Caco-2 (cell line): ENCODE measurements around the gene NSUN2. TPM values are rescaled to one million over a fixed set of nuclear protein-coding genes. Genes with fewer than 3 reads are reported as not detected.
"Not testable (repeated sequence)": the region's sequence is repeated elsewhere in the genome, so short reads cannot be mapped to it uniquely, and the experiment has no call there.

ENCODE experiments used
- BruUV-seq: library from RNA; stranded (reverse); fragments of 400-500 nt; replicated peaks from 2 replicates; lab custom pipeline; 2021; lab: Mats Ljungman, UMichigan
- CTCF ChIA-PET: fragments of 300-600 bp; sonication (Branson Sonifier 250); formaldehyde crosslinking; loops from one replicate; lab custom pipeline; 2022; ENCODE audit warnings: antibody characterized with exemption; lab: Charles Lee
- POLR2A ChIA-PET: fragments of 300-600 bp; sonication (Branson Sonifier 250); formaldehyde crosslinking; loops from one replicate; lab custom pipeline; 2022; ENCODE audit warnings: antibody characterized with exemption; lab: Charles Lee
- DNase-seq, 2 experiments: peaks; one replicate each; pipeline versions ENCODE4 v3.0.0 to v3.0.0-alpha.2; 2020 to 2022
- H3K27me3 ChIP-seq: replicated peaks from 2 replicates; pipeline ENCODE4 v1.6.0; 2011; ENCODE audit warnings: low read length; ENCODE audit not compliant: control insufficient read depth, insufficient read depth
- H3K36me3 ChIP-seq: 2 replicates; pipeline ENCODE4 v1.5.1; 2011; ENCODE audit warnings: low read length; ENCODE audit not compliant: control insufficient read depth, insufficient read depth
- H3K4me1 ChIP-seq: fragments of 250-450 bp; sonication (Bioruptor Pico); 2 replicates; pipeline ENCODE4 v1.5.1; 2020; ENCODE audit warnings: mild to moderate bottlenecking
- H3K4me3 ChIP-seq: 2 replicates; pipeline ENCODE4 v1.5.1; 2011; ENCODE audit warnings: low read depth, mild to moderate bottlenecking, control low read depth, low read length
- H3K9me3 ChIP-seq: fragments of 250-450 bp; sonication (Bioruptor Pico); 2 replicates; pipeline ENCODE4 v1.5.1; 2020; ENCODE audit warnings: mild to moderate bottlenecking, moderate library complexity
- H3K27ac Mint-ChIP-seq: one replicate; pipeline ENCODE4 v1.8.0; 2022; ENCODE audit warnings: mixed read lengths; ENCODE audit not compliant: unreplicated experiment
- H3K27me3 Mint-ChIP-seq: one replicate; pipeline ENCODE4 v1.8.0; 2022; ENCODE audit warnings: mixed read lengths; ENCODE audit not compliant: insufficient read depth, unreplicated experiment
- H3K36me3 Mint-ChIP-seq: one replicate; pipeline ENCODE4 v1.8.0; 2022; ENCODE audit warnings: mild to moderate bottlenecking, mixed read lengths; ENCODE audit not compliant: insufficient read depth, unreplicated experiment
- H3K4me1 Mint-ChIP-seq: one replicate; pipeline ENCODE4 v1.8.0; 2022; ENCODE audit warnings: low read depth, mixed read lengths; ENCODE audit not compliant: unreplicated experiment
- H3K4me3 Mint-ChIP-seq: one replicate; pipeline ENCODE4 v1.8.0; 2022; ENCODE audit warnings: mild to moderate bottlenecking, moderate library complexity, mixed read lengths; ENCODE audit not compliant: unreplicated experiment
- H3K9me3 Mint-ChIP-seq: one replicate; pipeline ENCODE4 v1.8.0; 2022; ENCODE audit warnings: mixed read lengths; ENCODE audit not compliant: unreplicated experiment
- intact Hi-C: fragments of 100-400 bp; cut with micrococcal nuclease; formaldehyde crosslinking; loops from one replicate; pipeline ENCODE4 v1.10.0; 2022; ENCODE audit not compliant: unreplicated experiment
- total RNA-seq: library from RNA; stranded (reverse); gene quantifications from 2 replicates; pipeline ENCODE4 v1.2.3, GENCODE V29; 2022
- TF ChIP-seq, protein P1 (sequence below), 2 experiments: fragments of 200-600 bp in 1 of 2; IDR thresholded peaks; 1 replicate in 1 of 2; 2 replicates in 1 of 2; pipeline versions ENCODE4 v1.5.1 to v1.8.0; 2011 to 2022; ENCODE audit warnings: antibody characterized with exemption in 1 of 2, control low read depth in 1 of 2, inconsistent platforms in 1 of 2, low read depth in 1 of 2, low read length in 1 of 2, mild to moderate bottlenecking in 1 of 2, moderate library complexity in 1 of 2; ENCODE audit not compliant: insufficient read depth in 1 of 2, severe bottlenecking in 1 of 2, unreplicated experiment in 1 of 2

The NSUN2 gene
- total RNA-seq, 1 experiment from 2014 or later = 93.8 TPM

- Histone ChIP-seq H3K27me3 (no peaks in the 10 kb centered on the region), H3K9me3 (no peaks in the 10 kb centered on the region), H3K36me3 (no peaks in the 10 kb centered on the region), H3K4me1 (no peaks in the 10 kb centered on the region), H3K4me3 (no peak overlapping the region)
- CTCF ChIA-PET = no interaction called here
- intact Hi-C loops = loop anchor here (10.0 kb wide), 1 partner anchor 199 kb away; the partner anchor contains the start of gene MED10
- no peak for DNase-seq
- TF ChIP-seq, protein P1, sequence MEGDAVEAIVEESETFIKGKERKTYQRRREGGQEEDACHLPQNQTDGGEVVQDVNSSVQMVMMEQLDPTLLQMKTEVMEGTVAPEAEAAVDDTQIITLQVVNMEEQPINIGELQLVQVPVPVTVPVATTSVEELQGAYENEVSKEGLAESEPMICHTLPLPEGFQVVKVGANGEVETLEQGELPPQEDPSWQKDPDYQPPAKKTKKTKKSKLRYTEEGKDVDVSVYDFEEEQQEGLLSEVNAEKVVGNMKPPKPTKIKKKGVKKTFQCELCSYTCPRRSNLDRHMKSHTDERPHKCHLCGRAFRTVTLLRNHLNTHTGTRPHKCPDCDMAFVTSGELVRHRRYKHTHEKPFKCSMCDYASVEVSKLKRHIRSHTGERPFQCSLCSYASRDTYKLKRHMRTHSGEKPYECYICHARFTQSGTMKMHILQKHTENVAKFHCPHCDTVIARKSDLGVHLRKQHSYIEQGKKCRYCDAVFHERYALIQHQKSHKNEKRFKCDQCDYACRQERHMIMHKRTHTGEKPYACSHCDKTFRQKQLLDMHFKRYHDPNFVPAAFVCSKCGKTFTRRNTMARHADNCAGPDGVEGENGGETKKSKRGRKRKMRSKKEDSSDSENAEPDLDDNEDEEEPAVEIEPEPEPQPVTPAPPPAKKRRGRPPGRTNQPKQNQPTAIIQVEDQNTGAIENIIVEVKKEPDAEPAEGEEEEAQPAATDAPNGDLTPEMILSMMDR (IDR thresholded peaks at IDR 0.05; ENCODE audit: insufficient read depth in 1 of 2, low read depth in 1 of 2, low read length in 1 of 2, severe bottlenecking in 1 of 2, unreplicated experiment in 1 of 2) = no peak
- H3K4me3 Mint-ChIP-seq = no peak overlapping the region
- POLR2A ChIA-PET = no interaction called here
- no peak overlapping the region for H3K27ac Mint-ChIP-seq
- no TSS peak for BruUV-seq
- peaks cover 7% of the 10 kb centered on the region for H3K9me3 Mint-ChIP-seq
- no peaks in the 10 kb centered on the region for H3K36me3 Mint-ChIP-seq
- no peaks in the 10 kb centered on the region for H3K4me1 Mint-ChIP-seq
- peaks cover 14% of the 10 kb centered on the region for H3K27me3 Mint-ChIP-seq
Measured at GRCh38 chr5:6573651-6574101, 59.2 kb downstream of the NSUN2 start.

DNA sequence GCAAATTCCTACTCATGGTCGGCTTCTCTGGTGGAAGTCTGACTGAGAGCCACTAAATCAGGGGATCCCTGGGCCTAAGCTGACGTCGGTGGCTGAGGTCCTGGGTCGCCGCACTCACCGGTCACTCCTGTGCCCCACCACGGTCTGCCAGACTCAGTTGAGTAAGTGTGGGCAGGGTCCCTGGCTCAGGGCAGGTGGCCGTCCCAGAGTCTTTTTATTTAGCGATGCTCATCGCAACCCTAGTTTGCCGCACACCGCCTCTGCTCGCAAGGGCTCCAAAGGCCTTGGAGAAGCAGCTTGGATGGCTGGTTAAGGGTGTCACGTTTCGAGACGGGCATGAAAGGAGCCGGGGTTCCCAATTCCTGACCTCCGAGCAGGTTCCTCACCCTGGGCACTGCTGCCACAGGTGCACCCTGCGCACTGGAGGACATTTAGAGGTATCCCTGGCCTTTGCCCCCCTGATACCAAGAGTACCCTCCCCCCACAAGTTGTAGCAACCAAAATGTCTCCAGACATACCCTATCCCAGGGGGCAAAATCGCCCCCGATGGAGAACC, 59.9 kb downstream of the NSUN2 start:
- Histone ChIP-seq H3K27me3 (no peaks in the 10 kb centered on the region), H3K4me3 (no peak overlapping the region), H3K36me3 (no peaks in the 10 kb centered on the region), H3K4me1 (no peaks in the 10 kb centered on the region), H3K9me3 (no peaks in the 10 kb centered on the region)
- Mint-ChIP-seq H3K27me3 (peaks cover 14% of the 10 kb centered on the region), H3K36me3 (no peaks in the 10 kb centered on the region), H3K4me1 (no peaks in the 10 kb centered on the region), H3K4me3 (no peak overlapping the region), H3K27ac (no peak overlapping the region), H3K9me3 (peaks cover 9% of the 10 kb centered on the region)
- TF ChIP-seq, protein P1 (IDR thresholded peaks at IDR 0.05; ENCODE audit: insufficient read depth in 1 of 2, low read depth in 1 of 2, low read length in 1 of 2, severe bottlenecking in 1 of 2, unreplicated experiment in 1 of 2) = no peak
- CTCF ChIA-PET = no interaction called here
- DNase-seq = no peak
- POLR2A ChIA-PET = no interaction called here
- BruUV-seq = no TSS peak
- intact Hi-C loops = loop anchor here (10.0 kb wide), 1 partner anchor 198 kb away; the partner anchor contains the start of gene MED10

DNA sequence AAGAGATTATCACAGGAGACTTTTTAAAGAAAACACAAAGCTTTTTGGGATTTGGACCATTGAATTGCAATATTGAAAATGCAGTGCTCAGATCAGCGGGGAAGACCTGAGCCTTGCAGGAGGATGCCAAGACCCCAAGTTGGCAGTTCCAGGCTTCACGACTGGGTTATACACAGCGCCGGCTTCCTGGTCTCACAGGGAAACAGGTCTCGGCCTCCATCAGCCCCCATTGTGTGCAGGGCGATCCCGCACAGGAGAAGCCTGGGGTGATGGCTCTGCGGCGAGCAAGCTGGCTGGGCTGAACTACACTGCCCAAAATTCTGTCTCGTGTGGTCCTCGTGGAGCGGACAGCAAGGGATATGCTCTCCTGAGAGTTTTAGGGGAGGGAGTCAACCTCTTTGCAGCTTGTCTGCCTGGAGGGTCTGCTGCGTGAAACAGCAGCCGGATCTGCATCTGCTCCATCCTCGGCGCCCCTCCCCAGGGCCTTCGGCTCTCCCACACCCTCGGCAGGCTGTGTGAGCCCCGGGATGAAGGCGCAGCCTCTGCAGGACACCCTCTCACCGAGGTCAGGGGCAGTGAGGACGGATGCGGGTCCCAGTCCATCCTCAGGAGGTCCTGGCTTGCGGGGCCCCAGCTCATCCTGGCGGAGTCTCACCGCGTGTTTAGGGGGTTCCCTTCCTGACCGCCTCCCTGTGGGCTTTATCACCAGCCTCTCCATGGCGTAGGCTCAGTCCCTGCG, 60.6 kb downstream of the NSUN2 start:
- H3K9me3 ChIP-seq = no peaks in the 10 kb centered on the region
- no peak overlapping the region for H3K27ac Mint-ChIP-seq
- peaks cover 14% of the 10 kb centered on the region for H3K27me3 Mint-ChIP-seq
- H3K4me1 ChIP-seq = no peaks in the 10 kb centered on the region
- no peaks in the 10 kb centered on the region for H3K27me3 ChIP-seq
- ChIA-PET CTCF (no interaction called here), POLR2A (no interaction called here)
- no TSS peak for BruUV-seq
- TF ChIP-seq, protein P1 (IDR thresholded peaks at IDR 0.05; ENCODE audit: insufficient read depth in 1 of 2, low read depth in 1 of 2, low read length in 1 of 2, severe bottlenecking in 1 of 2, unreplicated experiment in 1 of 2) = no peak
- no peaks in the 10 kb centered on the region for H3K4me1 Mint-ChIP-seq
- intact Hi-C loops = loop anchor here (10.0 kb wide), 1 partner anchor 197 kb away; the partner anchor contains the start of gene MED10
- DNase-seq = no peak
- H3K36me3 Mint-ChIP-seq = no peaks in the 10 kb centered on the region
- peaks cover 9% of the 10 kb centered on the region for H3K9me3 Mint-ChIP-seq
- H3K4me3 Mint-ChIP-seq = no peak overlapping the region
- no peaks in the 10 kb centered on the region for H3K36me3 ChIP-seq
- H3K4me3 ChIP-seq = no peak overlapping the region

GRCh38 chr5:6571607-6572006, 61.2 kb downstream of the NSUN2 start:
- H3K4me3 Mint-ChIP-seq, BruUV-seq, H3K9me3 ChIP-seq, H3K27ac Mint-ChIP-seq, POLR2A ChIA-PET, H3K36me3 ChIP-seq, CTCF ChIA-PET, H3K27me3 ChIP-seq, H3K4me3 ChIP-seq, H3K4me1 ChIP-seq, H3K36me3 Mint-ChIP-seq, H3K9me3 Mint-ChIP-seq, H3K4me1 Mint-ChIP-seq, DNase-seq: not testable (repeated sequence)
- intact Hi-C loops = loop anchor here (10.0 kb wide), 1 partner anchor 197 kb away; the partner anchor contains the start of gene MED10
- peaks cover 13% of the 10 kb centered on the region for H3K27me3 Mint-ChIP-seq
